Neutrophil (primary cell): ENCODE results near the gene ACSL6.

ENCODE experiments used
- H3K27ac ChIP-seq: fragments of 200-600 bp; sonication (generic); 2 replicates; pipeline ENCODE4 v1.5.1; 2016; ENCODE audit warnings: mild to moderate bottlenecking, moderate library complexity
- H3K27me3 ChIP-seq: fragments of 200-600 bp; sonication (generic); 2 replicates; pipeline ENCODE4 v1.6.0; 2016; ENCODE audit warnings: mild to moderate bottlenecking
- H3K36me3 ChIP-seq: fragments of 200-600 bp; sonication (generic); 2 replicates; pipeline ENCODE4 v1.5.1; 2017
- H3K4me1 ChIP-seq, 2 experiments: fragments of 200-600 bp in 1 of 2; sonication (generic) in 1 of 2; 1 replicate in 1 of 2; 2 replicates in 1 of 2; pipeline versions ENCODE4 v1.5.1 to v1.6.1; 2013 to 2016; ENCODE audit warnings: low read depth in 1 of 2, low read length in 1 of 2, mild to moderate bottlenecking in 1 of 2, moderate library complexity in 1 of 2; ENCODE audit not compliant: control insufficient read depth in 1 of 2, insufficient read depth in 1 of 2
- H3K4me3 ChIP-seq, 2 experiments: fragments of 200-600 bp in 1 of 2; sonication (generic) in 1 of 2; 1 replicate in 1 of 2; 2 replicates in 1 of 2; pipeline ENCODE4 v1.5.1; 2013 to 2016; ENCODE audit warnings: low read depth in 1 of 2, low read length in 1 of 2, mild to moderate bottlenecking in 1 of 2, moderate library complexity in 1 of 2
- H3K9me3 ChIP-seq: fragments of 200-600 bp; sonication (generic); 2 replicates; pipeline ENCODE4 v1.5.1; 2016
- TF ChIP-seq, protein P1 (sequence below): fragments of 200-600 bp; sonication (generic); IDR thresholded peaks from 2 replicates; pipeline ENCODE4 v1.5.1; 2016; ENCODE audit warnings: antibody characterized with exemption

Gene ACSL6

DNA sequence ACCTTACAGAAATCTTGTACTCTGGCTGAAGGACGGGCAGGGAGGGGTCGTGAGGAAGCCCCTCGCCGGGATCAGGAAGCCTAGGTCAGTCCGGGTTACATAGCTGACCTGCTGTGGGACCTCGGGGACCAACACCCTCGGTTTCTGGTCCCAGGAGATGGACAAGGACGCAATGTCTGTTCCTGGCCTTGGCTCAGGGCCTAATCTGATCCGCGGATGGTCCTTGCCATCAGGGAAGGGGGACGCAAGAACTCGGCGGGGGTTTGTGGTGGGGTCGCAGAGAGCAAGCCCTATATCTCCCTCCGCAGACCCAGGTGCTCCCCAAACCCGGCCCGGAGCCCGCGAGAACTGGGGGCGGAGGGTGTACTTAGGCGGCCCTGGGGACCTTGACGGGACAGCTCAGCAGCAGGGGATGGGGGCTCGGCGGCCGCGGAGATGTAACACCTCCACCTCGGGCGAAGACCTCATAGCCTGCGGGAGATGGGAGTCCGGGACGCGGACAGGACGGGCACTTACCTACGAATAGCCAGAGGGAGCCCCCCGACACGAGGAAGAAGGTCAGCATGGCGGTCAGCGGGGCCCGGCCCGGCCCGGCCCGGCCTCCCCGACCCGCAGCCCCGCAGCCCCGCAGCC, 353 bp downstream of the ACSL6 start:
- H3K27me3 ChIP-seq: peaks cover 85% of the 10 kb centered on the region
- H3K27ac ChIP-seq: no peak overlapping the region
- H3K9me3 ChIP-seq: no peaks in the 10 kb centered on the region
- peaks cover 0 to 9% of the 10 kb centered on the region in 2 experiments for H3K4me1 ChIP-seq
- H3K36me3 ChIP-seq: no peaks in the 10 kb centered on the region
- peak overlapping the region in 1 of 2 experiments; percentile 52 for H3K4me3 ChIP-seq
- TF ChIP-seq, protein P1, sequence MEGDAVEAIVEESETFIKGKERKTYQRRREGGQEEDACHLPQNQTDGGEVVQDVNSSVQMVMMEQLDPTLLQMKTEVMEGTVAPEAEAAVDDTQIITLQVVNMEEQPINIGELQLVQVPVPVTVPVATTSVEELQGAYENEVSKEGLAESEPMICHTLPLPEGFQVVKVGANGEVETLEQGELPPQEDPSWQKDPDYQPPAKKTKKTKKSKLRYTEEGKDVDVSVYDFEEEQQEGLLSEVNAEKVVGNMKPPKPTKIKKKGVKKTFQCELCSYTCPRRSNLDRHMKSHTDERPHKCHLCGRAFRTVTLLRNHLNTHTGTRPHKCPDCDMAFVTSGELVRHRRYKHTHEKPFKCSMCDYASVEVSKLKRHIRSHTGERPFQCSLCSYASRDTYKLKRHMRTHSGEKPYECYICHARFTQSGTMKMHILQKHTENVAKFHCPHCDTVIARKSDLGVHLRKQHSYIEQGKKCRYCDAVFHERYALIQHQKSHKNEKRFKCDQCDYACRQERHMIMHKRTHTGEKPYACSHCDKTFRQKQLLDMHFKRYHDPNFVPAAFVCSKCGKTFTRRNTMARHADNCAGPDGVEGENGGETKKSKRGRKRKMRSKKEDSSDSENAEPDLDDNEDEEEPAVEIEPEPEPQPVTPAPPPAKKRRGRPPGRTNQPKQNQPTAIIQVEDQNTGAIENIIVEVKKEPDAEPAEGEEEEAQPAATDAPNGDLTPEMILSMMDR: no peak

DNA sequence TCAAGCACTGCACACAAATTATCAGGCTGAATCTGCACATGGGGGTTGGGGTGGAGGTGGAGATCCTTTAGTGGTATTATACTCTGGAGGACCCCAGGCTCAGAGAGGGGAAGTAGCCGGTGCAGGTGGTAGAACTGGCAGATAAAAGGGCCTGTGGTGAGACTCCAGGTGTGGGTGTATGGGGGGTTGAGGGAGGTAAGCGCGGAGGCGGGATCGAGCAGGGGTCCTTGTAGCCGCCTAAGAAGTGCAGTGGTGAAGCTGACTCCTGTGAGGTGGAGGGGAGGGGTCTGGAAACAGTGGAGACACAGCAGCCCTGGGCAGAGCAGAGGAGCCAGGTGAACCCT, 841 bp downstream of the ACSL6 start:
- H3K4me3 ChIP-seq: no peak overlapping the region
- TF ChIP-seq, protein P1: no peak
- H3K9me3 ChIP-seq: no peaks in the 10 kb centered on the region
- H3K4me1 ChIP-seq: peaks cover 0 to 9% of the 10 kb centered on the region in 2 experiments
- no peak overlapping the region for H3K27ac ChIP-seq
- peaks cover 80% of the 10 kb centered on the region for H3K27me3 ChIP-seq
- H3K36me3 ChIP-seq: no peaks in the 10 kb centered on the region

DNA sequence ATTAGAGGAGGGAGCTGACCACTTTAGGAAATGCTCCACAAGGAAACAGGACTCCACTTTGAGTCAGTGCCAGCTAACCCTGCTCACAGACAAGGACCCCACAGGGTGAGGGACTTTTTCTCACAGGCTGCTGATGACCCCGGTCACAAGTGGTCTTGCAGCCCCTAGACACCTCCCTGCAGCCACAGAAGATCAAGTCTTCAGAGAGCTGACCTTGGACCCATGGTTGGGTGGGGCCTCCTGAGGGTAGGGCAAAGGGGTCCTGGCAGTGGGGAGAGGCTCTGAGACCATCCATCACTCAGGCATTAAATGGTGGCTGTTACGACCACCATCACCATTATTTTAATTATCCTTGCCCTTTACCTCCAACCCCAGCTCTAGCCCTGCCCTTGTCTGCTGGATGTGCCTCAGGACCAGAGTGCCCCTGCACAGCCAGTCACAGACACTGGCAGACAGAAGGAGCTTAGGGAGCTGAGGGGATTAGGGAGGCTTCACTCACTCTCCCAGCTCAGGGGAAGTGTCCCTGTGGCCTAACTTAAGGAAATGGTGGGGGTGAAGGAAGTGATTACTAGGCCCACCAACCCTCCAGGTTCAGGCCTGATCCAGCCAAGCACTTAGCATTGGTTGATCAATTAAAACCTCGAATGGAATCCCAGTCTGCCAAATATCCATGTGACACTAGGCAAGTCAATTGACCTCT, 1.6 kb downstream of the ACSL6 start:
- Histone ChIP-seq H3K27ac (no peak overlapping the region), H3K36me3 (no peaks in the 10 kb centered on the region), H3K27me3 (peaks cover 72% of the 10 kb centered on the region), H3K4me3 (no peak overlapping the region), H3K9me3 (no peaks in the 10 kb centered on the region), H3K4me1 (peaks cover 0 to 9% of the 10 kb centered on the region in 2 experiments)
- TF ChIP-seq, protein P1: no peak

DNA sequence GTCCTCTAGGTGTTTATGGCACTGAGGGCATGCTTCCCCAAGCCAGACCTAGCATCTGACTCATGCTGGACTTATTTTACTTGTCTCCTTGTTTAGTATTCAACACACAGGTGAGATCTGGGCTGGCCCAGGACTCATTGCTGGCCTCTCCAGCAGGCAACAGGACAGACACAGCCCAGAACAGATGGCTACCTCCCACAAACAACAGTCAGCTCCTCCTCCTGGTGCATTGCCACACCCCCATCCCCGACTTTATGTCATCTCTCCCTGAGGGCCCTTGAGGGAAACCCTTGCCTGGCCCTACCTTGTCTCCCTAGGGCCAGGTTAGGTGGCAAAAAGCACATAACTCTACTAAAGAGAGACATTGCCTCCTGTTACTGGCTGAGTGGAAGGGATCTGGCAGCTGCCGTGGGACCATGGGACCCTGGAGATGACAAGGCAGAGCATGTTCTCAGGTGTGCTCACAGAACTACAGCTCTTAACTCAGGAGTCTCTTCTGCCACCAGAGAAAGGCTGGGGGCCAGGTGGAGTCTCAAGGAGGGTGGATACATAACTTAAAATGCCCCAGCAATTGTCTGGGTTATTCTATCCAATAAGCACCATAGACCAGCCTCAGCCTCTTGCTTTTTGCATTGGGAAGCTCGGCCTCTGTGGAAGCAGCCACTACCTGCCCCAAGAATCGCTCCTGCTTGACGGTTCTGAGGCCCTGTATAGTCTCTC, 2.3 kb downstream of the ACSL6 start:
- Histone ChIP-seq H3K36me3 (no peaks in the 10 kb centered on the region), H3K27me3 (peaks cover 65% of the 10 kb centered on the region), H3K4me1 (peaks cover 0 to 9% of the 10 kb centered on the region in 2 experiments), H3K9me3 (no peaks in the 10 kb centered on the region), H3K27ac (no peak overlapping the region), H3K4me3 (no peak overlapping the region)
- TF ChIP-seq, protein P1: no peak

DNA sequence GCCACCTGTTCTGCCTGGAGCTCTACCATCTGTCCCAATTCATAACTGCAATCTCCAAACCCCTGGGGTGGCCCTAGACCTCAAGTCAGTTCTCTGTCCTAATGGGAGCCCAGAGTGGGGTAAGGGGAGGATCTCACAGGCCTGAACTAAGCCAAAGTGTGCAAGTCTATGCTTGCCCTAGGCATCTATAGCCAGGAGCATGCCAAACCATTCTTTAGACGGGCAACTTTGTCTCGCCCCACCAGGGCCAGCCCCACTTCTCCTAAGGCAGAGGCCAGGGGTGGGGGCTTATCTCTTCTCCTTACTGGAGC, 3.3 kb downstream of the ACSL6 start:
- peaks cover 55% of the 10 kb centered on the region for H3K27me3 ChIP-seq
- no peak overlapping the region for H3K4me3 ChIP-seq
- no peak overlapping the region for H3K27ac ChIP-seq
- H3K9me3 ChIP-seq: no peaks in the 10 kb centered on the region
- no peaks in the 10 kb centered on the region for H3K36me3 ChIP-seq
- TF ChIP-seq, protein P1: no peak
- H3K4me1 ChIP-seq: peaks cover 0 to 9% of the 10 kb centered on the region in 2 experiments
